Tibial nerve (tissue), 4 donors: ENCODE measurements around the gene NRXN3. TPM values are rescaled to one million over a fixed set of nuclear protein-coding genes. Genes with fewer than 3 reads are reported as not detected.

ENCODE experiments used
- DNase-seq, 2 donors: peaks; one replicate each; pipeline ENCODE4 v3.0.0-alpha.2; 2019; ENCODE audit warnings: low spot score in 2 of 2
- H3K27ac ChIP-seq, 4 donors: fragments of 200-600 bp; sonication (generic) in 3 of 4; one replicate each; pipeline ENCODE4 v1.5.1; 2017 to 2019; ENCODE audit warnings: mild to moderate bottlenecking in 1 of 4
- H3K27me3 ChIP-seq, 2 donors: fragments of 200-600 bp; sonication (generic) in 1 of 2; one replicate each; pipeline versions ENCODE4 v1.5.1 to v1.6.0; 2017 to 2019
- H3K36me3 ChIP-seq, 3 donors: fragments of 200-600 bp; sonication (generic); one replicate each; pipeline ENCODE4 v1.5.1; 2018 to 2019
- H3K4me1 ChIP-seq, 4 donors: fragments of 200-600 bp; sonication (generic) in 3 of 4; one replicate each; pipeline ENCODE4 v1.5.1; 2017 to 2019
- H3K4me3 ChIP-seq, 4 donors: fragments of 200-600 bp; sonication (generic) in 3 of 4; one replicate each; pipeline ENCODE4 v1.5.1; 2017 to 2019; ENCODE audit warnings: mild to moderate bottlenecking in 1 of 4, moderate library complexity in 1 of 4
- H3K9me3 ChIP-seq, 4 donors: fragments of 200-600 bp; sonication (generic) in 3 of 4; one replicate each; pipeline ENCODE4 v1.5.1; 2017 to 2019
- CTCF ChIP-seq, 5 experiments: fragments of 200-600 bp in 3 of 5; fragments of 450-650 bp in 2 of 5; sonication (generic) in 3 of 5; IDR thresholded peaks; one replicate each; pipeline ENCODE4 v1.5.1; 2016 to 2019; ENCODE audit warnings: antibody characterized with exemption in 5 of 5, mild to moderate bottlenecking in 3 of 5, moderate library complexity in 2 of 5
- EP300 ChIP-seq, 2 donors: sonication (generic); formaldehyde crosslinking; IDR thresholded peaks; one replicate each; pipeline ENCODE4 v1.6.1; 2017; ENCODE audit warnings: antibody characterized with exemption in 2 of 2, mild to moderate bottlenecking in 1 of 2
- POLR2A ChIP-seq, 2 donors: fragments of 450-650 bp; IDR thresholded peaks; one replicate each; pipeline ENCODE4 v1.6.1; 2017; ENCODE audit warnings: antibody characterized with exemption in 2 of 2, mild to moderate bottlenecking in 2 of 2, moderate library complexity in 2 of 2
- WGBS, 2 donors: methylation state at CpG; one replicate each; pipeline ENCODE4 v1.1.5; 2018; 5-methylcytosine and 5-hydroxymethylcytosine counted together
- total RNA-seq, 4 donors: library from RNA; depleted of rRNA; stranded (reverse); fragments of >200 nt; gene quantifications; one replicate each; pipeline ENCODE4 v1.1.0, GENCODE V29; 2016

The NRXN3 gene
- total RNA-seq, 4 donors from 2014 or later, result 16.7 to 52.2 (median 19.7) TPM

DNA sequence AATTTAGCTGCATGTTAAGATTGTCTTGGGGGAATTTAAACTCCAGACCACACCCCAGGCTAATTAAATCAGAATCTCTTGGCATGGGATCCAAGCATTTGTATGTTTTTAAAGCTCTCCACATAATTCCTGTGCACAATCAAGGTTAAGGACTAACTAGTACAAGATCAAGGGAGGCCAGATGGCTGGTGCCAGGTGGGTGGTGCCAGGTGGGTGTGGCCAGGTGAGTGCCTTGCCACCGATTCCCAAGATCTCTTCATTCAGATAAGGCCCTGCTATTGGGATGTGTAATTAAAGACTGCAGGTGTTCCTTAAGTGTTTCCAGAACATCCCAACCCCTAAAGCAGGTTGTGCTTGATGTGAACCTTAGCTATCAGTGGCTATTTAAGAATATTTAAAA, 75.1 kb downstream of the NRXN3 start:
- WGBS, 2 donors, result 50 to 71% methylated on average over 1 of the region's 1 CpG
- Histone ChIP-seq H3K4me1 (no peaks in the 10 kb centered on the region), H3K36me3 (no peaks in the 10 kb centered on the region), H3K9me3 (no peaks in the 10 kb centered on the region), H3K27ac (no peak overlapping the region), H3K4me3 (no peak overlapping the region), H3K27me3 (no peaks in the 10 kb centered on the region)
- no peak for DNase-seq
- no peak for TF ChIP-seq CTCF (IDR thresholded peaks at IDR 0.05)
- no peak for TF ChIP-seq EP300 (IDR thresholded peaks at IDR 0.05)
- no peak for TF ChIP-seq POLR2A (IDR thresholded peaks at IDR 0.05)

DNA sequence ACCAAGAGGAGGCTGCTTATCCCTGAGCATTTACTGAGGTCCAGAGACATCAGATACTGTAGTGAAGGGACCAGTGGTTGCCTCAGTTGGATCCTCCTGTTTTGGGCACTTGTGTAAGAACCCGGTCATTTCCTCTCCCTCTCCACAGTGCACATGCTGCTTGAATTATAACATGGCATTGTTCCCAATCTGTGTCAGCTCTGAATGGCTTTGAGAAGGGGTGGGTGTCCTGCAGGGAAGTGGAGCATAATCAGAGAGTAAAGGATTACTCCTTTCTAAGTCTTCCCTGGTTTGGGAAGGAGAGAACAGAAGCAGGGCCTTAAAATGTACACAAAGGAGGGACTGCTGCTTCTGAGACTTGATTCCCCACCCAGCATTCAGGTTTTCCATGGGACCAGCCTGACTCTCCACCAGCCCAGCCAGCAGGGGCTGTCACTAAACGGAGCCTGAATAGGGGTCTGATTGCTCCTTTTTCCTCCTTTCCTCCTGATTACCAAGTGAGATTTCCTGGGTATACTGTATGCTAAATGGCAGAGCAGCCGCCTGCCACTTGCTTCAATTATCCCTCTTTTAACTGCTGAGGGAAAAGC, 78.4 kb downstream of the NRXN3 start:
- no peaks in the 10 kb centered on the region for H3K27me3 ChIP-seq
- no peaks in the 10 kb centered on the region for H3K4me1 ChIP-seq
- no peaks in the 10 kb centered on the region for H3K36me3 ChIP-seq
- 22 to 31% methylated on average over 3 of the region's 3 CpGs for WGBS, 2 donors
- no peaks in the 10 kb centered on the region for H3K9me3 ChIP-seq
- TF ChIP-seq EP300 (IDR thresholded peaks at IDR 0.05) (no peak), CTCF (IDR thresholded peaks at IDR 0.05) (no peak), POLR2A (IDR thresholded peaks at IDR 0.05) (no peak)
- H3K4me3 ChIP-seq, result no peak overlapping the region
- no peak overlapping the region for H3K27ac ChIP-seq
- no peak for DNase-seq

GRCh38 chr14:78251308-78251707, 81.1 kb downstream of the NRXN3 start:
- Histone ChIP-seq H3K9me3 (no peaks in the 10 kb centered on the region), H3K4me1 (no peaks in the 10 kb centered on the region), H3K27me3 (no peaks in the 10 kb centered on the region), H3K4me3 (no peak overlapping the region), H3K27ac (no peak overlapping the region), H3K36me3 (no peaks in the 10 kb centered on the region)
- WGBS, 2 donors, result 73 to 82% methylated on average over 5 of the region's 5 CpGs
- TF ChIP-seq POLR2A (IDR thresholded peaks at IDR 0.05) (no peak), EP300 (IDR thresholded peaks at IDR 0.05) (no peak), CTCF (IDR thresholded peaks at IDR 0.05) (no peak)
- DNase-seq, result no peak

DNA sequence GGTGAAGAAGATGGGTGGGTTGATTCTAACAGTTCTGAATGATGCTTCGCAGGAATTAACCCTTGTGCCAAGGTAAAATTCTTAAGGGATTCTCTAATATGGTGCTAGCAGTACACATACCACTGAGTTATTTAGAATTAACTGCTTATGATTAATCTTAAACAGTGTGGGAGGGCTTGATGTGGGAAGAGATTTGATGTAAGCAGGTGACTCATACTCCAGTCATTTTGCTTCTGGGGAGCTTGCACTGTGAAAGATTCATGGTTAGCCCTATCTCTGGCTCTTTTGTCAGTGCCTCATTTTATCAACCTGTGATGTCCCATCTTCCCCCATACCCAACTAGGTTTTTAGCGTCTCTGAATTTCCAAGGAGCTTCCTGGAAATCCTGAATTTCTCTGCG, 83.8 kb downstream of the NRXN3 start:
- 84 to 92% methylated on average over 3 of the region's 3 CpGs for WGBS, 2 donors
- Histone ChIP-seq H3K27ac (no peak overlapping the region), H3K9me3 (no peaks in the 10 kb centered on the region), H3K36me3 (no peaks in the 10 kb centered on the region), H3K4me3 (no peak overlapping the region), H3K27me3 (no peaks in the 10 kb centered on the region), H3K4me1 (no peaks in the 10 kb centered on the region)
- no peak for TF ChIP-seq CTCF (IDR thresholded peaks at IDR 0.05)
- TF ChIP-seq EP300 (IDR thresholded peaks at IDR 0.05), result no peak
- no peak for TF ChIP-seq POLR2A (IDR thresholded peaks at IDR 0.05)
- DNase-seq, result no peak

DNA sequence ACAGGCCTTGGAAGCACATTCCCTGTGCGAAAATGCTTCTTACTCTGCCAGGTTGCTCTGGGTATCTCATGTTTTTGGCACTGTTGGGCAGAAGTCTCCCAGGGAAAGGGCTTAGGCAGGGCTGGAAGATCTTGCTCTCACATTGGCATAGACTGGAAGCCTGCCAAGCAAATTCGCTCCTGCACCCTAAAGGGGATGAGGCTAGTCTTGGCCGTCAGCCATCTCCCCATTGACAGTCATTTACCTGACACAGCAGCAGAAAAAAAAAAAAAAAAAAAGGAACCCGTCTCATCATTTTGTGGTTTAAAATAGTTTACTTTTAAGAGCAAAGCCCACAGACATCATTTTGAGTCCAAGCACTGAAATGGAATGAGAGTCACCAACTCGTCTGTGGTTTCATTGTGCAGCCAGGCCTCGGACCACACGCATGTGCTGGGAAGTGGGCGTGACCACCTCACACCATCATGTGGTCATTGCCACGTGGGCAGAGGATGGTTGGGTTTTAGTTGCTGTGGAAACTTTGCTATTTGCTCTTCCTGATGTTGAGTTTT, 84.8 kb downstream of the NRXN3 start:
- DNase-seq, result no peak
- TF ChIP-seq CTCF (IDR thresholded peaks at IDR 0.05) (no peak), EP300 (IDR thresholded peaks at IDR 0.05) (no peak), POLR2A (IDR thresholded peaks at IDR 0.05) (no peak)
- Histone ChIP-seq H3K27ac (no peak overlapping the region), H3K4me3 (no peak overlapping the region), H3K36me3 (no peaks in the 10 kb centered on the region), H3K9me3 (no peaks in the 10 kb centered on the region), H3K27me3 (no peaks in the 10 kb centered on the region), H3K4me1 (no peaks in the 10 kb centered on the region)
- 68 to 79% methylated on average over 9 of the region's 9 CpGs for WGBS, 2 donors
